Astrocyte of the spinal cord (primary cell): ENCODE measurements around the gene NF1.

Source experiments
- DNase-seq: peaks from one replicate; pipeline ENCODE4 v3.0.0; 2011; ENCODE audit warnings: low read depth, low spot score
- H3K4me3 ChIP-seq: 2 replicates; pipeline ENCODE4 v1.5.1; 2011; ENCODE audit warnings: low read depth, mild to moderate bottlenecking, low read length, moderate library complexity
- CTCF ChIP-seq: IDR thresholded peaks from 2 replicates; pipeline ENCODE4 v1.5.1; 2012; ENCODE audit warnings: low read depth, mild to moderate bottlenecking, low read length, inconsistent platforms
- in situ Hi-C: cut with HindIII; loops from 2 replicates; pipeline ENCODE4 v1.10.0; 2017; ENCODE audit warnings: low sequenced_read_pairs

NF1 gene

DNA sequence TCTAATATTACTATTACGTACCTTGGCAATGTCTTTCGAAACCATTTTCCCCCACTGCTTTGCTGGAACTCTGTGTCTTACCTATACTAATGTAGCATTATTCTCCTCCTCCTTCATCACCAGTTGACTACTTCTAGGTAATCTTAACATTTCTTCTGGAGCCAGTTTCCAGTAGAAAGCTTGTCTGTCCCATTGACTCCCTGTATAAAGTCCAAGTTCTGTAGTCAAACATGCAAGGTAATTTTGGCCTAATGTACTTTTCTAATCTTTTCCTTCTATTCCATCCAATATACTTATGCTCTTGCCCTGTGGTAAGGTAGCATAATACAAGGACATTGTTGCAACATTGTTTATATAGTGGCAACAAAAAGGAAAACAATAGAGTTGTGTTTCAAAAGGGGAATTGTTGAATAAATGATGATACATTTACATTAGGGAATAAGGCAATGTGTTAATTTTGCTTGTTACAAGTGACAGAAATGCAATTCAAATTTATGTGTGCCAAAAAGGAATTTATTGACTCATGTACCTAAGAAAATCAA, 174.3 kb downstream of the NF1 start:
- H3K4me3 ChIP-seq, result no peak overlapping the region
- in situ Hi-C loops, result no loop called here
- no peak for DNase-seq
- no peak for TF ChIP-seq CTCF

DNA sequence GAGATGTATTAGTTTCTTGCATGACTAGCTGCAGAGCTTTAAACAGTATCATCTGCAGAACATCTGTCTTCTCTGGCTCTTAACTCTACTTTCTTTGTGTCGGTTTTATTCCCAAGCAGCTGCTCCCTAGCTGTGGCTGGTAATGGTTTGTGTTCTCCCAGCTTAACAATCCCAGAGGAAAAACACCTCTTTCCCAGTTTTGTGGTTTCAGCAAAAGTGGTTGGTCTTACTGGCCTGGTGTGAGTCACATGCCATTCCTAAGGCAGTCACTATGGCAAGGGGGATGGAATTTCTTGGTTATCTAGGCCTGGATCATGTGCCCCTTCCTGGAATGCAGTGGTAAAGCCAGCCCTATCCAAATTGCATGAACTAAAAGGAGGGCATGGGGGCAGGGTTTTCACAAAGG, 174.8 kb downstream of the NF1 start:
- peak; percentile 93 for DNase-seq
- H3K4me3 ChIP-seq, result no peak overlapping the region
- no peak for TF ChIP-seq CTCF
- in situ Hi-C loops, result no loop called here

DNA sequence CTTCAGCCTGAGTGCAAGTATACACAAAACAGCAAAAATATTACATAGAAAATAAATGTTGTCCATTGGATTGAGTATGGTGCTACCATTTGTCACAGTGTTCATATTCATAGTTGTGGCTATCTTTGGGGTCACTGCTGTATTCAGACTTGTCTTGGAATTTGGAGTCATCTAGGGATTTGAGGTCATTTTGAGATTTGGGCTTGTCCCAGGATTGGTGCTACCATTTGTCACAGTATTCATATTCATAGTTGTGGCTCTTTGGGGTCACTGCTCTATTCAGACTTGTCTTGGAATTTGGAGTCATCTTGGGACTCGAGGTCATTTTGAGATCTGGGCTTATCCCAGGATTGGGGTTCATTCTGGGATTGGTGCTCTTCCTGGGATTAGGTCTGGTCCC, 177.5 kb downstream of the NF1 start:
- TF ChIP-seq CTCF, result no peak
- DNase-seq, result no peak
- in situ Hi-C loops, result no loop called here
- H3K4me3 ChIP-seq, result no peak overlapping the region

- no peak for DNase-seq
- in situ Hi-C loops, result no loop called here
- no peak overlapping the region for H3K4me3 ChIP-seq
- TF ChIP-seq CTCF, result no peak
Observed at GRCh38 chr17:31272803-31273202, 178.0 kb downstream of the NF1 start.

DNA sequence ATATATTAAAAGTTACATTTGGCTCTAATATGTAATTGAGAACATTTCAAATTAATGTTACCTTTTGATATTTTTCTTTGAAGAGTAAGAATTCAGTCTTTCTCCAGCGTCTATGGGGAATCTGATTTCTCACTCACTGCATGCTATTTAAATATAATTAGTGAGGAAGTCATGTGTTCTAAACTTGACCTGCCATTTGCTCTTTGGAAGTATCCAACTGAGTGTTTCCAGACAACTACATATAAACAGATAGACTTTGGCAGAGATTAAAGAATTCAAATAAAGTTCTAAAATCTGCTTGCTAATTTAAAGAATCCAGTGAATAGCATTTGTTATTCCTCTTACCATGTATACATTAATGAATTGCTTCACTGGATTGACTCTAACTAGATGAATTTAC, 178.7 kb downstream of the NF1 start:
- TF ChIP-seq CTCF, result no peak
- no peak overlapping the region for H3K4me3 ChIP-seq
- DNase-seq, result no peak
- in situ Hi-C loops, result no loop called here

DNA sequence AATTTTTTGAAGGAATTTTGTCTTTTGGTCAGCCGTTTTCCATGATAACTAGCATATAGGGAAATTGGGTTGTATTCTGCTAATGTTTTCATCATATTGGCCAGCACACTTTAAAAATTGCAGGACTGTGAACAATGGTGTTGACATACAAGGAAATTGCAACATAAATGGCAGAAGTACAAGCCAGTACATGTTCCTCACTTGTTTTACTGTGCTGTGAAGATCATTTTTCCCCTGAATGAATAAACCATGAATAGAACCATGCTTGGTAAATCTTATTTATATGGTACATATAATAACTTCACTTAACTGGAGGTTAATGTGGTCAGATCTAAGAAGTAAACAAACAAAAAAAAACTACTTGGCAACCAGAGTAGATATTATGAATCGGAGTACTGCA, 179.5 kb downstream of the NF1 start:
- TF ChIP-seq CTCF, result no peak
- in situ Hi-C loops, result no loop called here
- DNase-seq, result peak; percentile 15
- no peak overlapping the region for H3K4me3 ChIP-seq

- no peak for DNase-seq
- in situ Hi-C loops, result no loop called here
- no peak overlapping the region for H3K4me3 ChIP-seq
- no peak for TF ChIP-seq CTCF
Observed at GRCh38 chr17:31275116-31275515, 180.3 kb downstream of the NF1 start.
